ENCODE data around the gene FRMPD4. TPM values are rescaled to one million over a fixed set of nuclear protein-coding genes. Genes with fewer than 3 reads are reported as not detected.

The FRMPD4 gene
- total RNA-seq, 1 experiment from 2014 or later = 0.24 TPM

DNA sequence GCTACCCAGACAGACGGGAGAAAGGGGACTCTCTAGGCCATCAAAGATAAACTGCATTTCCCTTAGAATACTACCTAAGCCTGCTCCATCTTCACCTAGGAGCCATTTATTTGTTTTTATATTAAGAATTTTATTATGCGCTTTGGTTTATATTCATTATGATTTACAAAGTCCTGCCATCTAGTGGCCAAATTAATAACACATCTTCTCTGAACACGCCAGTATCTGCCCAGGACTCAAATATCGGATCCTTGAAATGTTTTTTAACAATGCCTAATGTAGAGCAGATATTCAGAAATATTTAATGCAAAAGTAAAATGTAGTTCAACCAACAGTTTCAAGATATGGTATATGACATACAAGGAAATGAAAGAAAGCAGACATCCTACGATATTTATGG lies 632.2 kb downstream of the FRMPD4 start:
- H3K27me3 ChIP-seq (ENCODE audit: insufficient read depth, low read length) = no peaks in the 10 kb centered on the region
- no peak overlapping the region for H3K18ac ChIP-seq (ENCODE audit: insufficient read length, low read depth, low read length)
- no peak overlapping the region for H4K5ac ChIP-seq (ENCODE audit: insufficient read length, low read depth, low read length)
- Mint-ChIP-seq H3K4me3 (no peak overlapping the region), H3K4me1 (peaks cover 0 to 2% of the 10 kb centered on the region in 2 experiments; a peak in 1 of 4 replicates), H3K27me3 (ENCODE audit: low read depth) (peaks cover 8% of the 10 kb centered on the region), H3K36me3 (ENCODE audit: insufficient read depth in 1 of 3, low read depth in 3 of 3) (peaks cover 0 to 9% (median 2%) of the 10 kb centered on the region in 3 experiments; a peak in 4 of 7 replicates), H3K9me3 (peaks cover 59 to 62% of the 10 kb centered on the region in 2 experiments), H3K27ac (no peak overlapping the region)
- H3K56ac ChIP-seq (ENCODE audit: insufficient read length, low read depth, low read length) = no peak overlapping the region
- no peak overlapping the region for H2AFZ ChIP-seq (ENCODE audit: low read length)
- no peak for DNase-seq
- H3K9me3 ChIP-seq (ENCODE audit: control insufficient read depth, low read depth, low read length) = no peaks in the 10 kb centered on the region
- TF ChIP-seq, protein P1, sequence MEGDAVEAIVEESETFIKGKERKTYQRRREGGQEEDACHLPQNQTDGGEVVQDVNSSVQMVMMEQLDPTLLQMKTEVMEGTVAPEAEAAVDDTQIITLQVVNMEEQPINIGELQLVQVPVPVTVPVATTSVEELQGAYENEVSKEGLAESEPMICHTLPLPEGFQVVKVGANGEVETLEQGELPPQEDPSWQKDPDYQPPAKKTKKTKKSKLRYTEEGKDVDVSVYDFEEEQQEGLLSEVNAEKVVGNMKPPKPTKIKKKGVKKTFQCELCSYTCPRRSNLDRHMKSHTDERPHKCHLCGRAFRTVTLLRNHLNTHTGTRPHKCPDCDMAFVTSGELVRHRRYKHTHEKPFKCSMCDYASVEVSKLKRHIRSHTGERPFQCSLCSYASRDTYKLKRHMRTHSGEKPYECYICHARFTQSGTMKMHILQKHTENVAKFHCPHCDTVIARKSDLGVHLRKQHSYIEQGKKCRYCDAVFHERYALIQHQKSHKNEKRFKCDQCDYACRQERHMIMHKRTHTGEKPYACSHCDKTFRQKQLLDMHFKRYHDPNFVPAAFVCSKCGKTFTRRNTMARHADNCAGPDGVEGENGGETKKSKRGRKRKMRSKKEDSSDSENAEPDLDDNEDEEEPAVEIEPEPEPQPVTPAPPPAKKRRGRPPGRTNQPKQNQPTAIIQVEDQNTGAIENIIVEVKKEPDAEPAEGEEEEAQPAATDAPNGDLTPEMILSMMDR (conservative IDR thresholded peaks at IDR 0.05) = peak; percentile 67
- no peak overlapping the region for H4K91ac ChIP-seq (ENCODE audit: insufficient read length, low read depth, low read length)
- no CpG with 5 or more reads among the region's 5 CpGs for WGBS (ENCODE audit: extremely low coverage, insufficient read length, low lambda C conversion rate)
- no peaks in the 10 kb centered on the region for H3K4me1 ChIP-seq (ENCODE audit: insufficient read depth, low read length)
- H3K79me2 ChIP-seq (ENCODE audit: insufficient read depth, low read length) = no peaks in the 10 kb centered on the region
- no peak overlapping the region for H3T11ph ChIP-seq (ENCODE audit: low read length)
- H4K8ac ChIP-seq (replicated peaks; ENCODE audit: insufficient read length, low read depth, low read length) = no peak overlapping the region
- H3K23me2 ChIP-seq (ENCODE audit: insufficient read length, low read depth, low read length, poor library complexity, severe bottlenecking) = no peaks in the 10 kb centered on the region
- no peak overlapping the region for H2AK5ac ChIP-seq (ENCODE audit: insufficient read length, low read length)
- no peak overlapping the region for H3K4me2 ChIP-seq (ENCODE audit: insufficient read depth, insufficient read length, low read length)
- no peaks in the 10 kb centered on the region for H3K79me1 ChIP-seq (ENCODE audit: insufficient read depth, low read depth, low read length, poor library complexity, severe bottlenecking)
- no peak overlapping the region for H3K9ac ChIP-seq (ENCODE audit: extremely low read depth, insufficient read length, low read length)
- H2BK15ac ChIP-seq (ENCODE audit: low read depth, low read length) = no peak overlapping the region
- H3K4ac ChIP-seq (ENCODE audit: low read depth, low read length) = no peak overlapping the region
- H2BK5ac ChIP-seq (ENCODE audit: insufficient read length, low read length) = no peak overlapping the region
- H3K23ac ChIP-seq (ENCODE audit: insufficient read length, low read depth, low read length) = no peak overlapping the region
- no peaks in the 10 kb centered on the region for H4K20me1 ChIP-seq (ENCODE audit: control insufficient read depth, insufficient read depth, insufficient read length)
- no peak overlapping the region for H2BK120ac ChIP-seq (ENCODE audit: low read depth, low read length, poor library complexity, severe bottlenecking)
- H3K27ac ChIP-seq (ENCODE audit: insufficient read length, low read depth, low read length) = no peak overlapping the region
- no peak overlapping the region for H2BK20ac ChIP-seq (ENCODE audit: low read depth, low read length, poor library complexity, severe bottlenecking)
- H2BK12ac ChIP-seq (ENCODE audit: insufficient read length, low read depth, low read length) = no peak overlapping the region
- no peak overlapping the region for H3K14ac ChIP-seq (ENCODE audit: insufficient read depth, low read length)

Measured in H9 (cell line).